ENCODE results near the gene ASAP3.

DNA sequence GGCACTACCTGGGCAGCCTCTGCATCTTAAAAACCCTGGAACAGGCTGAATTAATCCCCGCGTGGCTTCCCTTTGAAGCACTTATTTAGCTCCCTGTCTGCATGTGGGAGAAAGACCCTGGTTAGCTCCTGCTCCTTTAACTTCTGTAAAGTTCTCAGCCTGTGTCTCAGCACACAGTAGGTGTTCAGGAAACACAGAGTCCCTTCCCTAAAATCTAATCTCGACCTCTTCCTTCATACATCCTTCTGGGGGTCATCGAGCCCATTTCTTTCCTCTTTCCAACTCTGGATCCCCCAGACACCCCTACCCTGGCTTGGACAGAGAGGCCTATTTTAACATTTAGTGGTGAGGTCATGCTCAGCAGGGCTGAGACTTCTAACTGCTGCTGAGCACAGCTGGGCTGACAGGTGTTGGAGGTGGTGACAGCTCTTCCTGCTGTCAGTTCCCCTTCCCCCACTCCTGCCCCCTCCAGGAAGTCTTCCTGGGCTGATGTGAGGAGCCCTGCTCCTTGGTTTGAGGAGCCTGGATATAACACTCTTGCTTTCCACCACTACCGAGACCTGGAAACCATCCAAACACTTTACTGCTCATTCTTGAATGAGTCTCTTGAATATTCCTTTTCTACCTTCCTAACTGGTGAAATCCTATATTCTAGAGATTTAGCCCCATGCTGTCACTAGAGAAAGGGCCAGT, 41.7 kb upstream of the ASAP3 start:
- TF ChIP-seq, protein P1, sequence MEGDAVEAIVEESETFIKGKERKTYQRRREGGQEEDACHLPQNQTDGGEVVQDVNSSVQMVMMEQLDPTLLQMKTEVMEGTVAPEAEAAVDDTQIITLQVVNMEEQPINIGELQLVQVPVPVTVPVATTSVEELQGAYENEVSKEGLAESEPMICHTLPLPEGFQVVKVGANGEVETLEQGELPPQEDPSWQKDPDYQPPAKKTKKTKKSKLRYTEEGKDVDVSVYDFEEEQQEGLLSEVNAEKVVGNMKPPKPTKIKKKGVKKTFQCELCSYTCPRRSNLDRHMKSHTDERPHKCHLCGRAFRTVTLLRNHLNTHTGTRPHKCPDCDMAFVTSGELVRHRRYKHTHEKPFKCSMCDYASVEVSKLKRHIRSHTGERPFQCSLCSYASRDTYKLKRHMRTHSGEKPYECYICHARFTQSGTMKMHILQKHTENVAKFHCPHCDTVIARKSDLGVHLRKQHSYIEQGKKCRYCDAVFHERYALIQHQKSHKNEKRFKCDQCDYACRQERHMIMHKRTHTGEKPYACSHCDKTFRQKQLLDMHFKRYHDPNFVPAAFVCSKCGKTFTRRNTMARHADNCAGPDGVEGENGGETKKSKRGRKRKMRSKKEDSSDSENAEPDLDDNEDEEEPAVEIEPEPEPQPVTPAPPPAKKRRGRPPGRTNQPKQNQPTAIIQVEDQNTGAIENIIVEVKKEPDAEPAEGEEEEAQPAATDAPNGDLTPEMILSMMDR (IDR thresholded peaks at IDR 0.05): no peak
- TF ChIP-seq POLR2A (IDR thresholded peaks at IDR 0.05) (no peak), EP300 (IDR thresholded peaks at IDR 0.05) (no peak)
